Mesodermal cell (in vitro differentiated cells): ENCODE results near the gene ULK2.

ENCODE experiments used
- H3K27ac ChIP-seq: 2 replicates; pipeline ENCODE4 v1.7.0; 2013; ENCODE audit warnings: mild to moderate bottlenecking, low read depth, low read length, moderate library complexity; ENCODE audit not compliant: severe bottlenecking
- H3K36me3 ChIP-seq: 2 replicates; pipeline ENCODE4 v1.7.1; 2013; ENCODE audit warnings: mild to moderate bottlenecking, low read length, moderate library complexity; ENCODE audit not compliant: control insufficient read depth, insufficient read depth
- H3K4me1 ChIP-seq: one replicate; pipeline ENCODE4 v1.7.1; 2013; ENCODE audit warnings: mild to moderate bottlenecking, low read length; ENCODE audit not compliant: insufficient read depth, control insufficient read depth, poor library complexity, severe bottlenecking
- H3K4me3 ChIP-seq: 2 replicates; pipeline ENCODE4 v1.7.0; 2013; ENCODE audit warnings: low read length, control low read depth, mild to moderate bottlenecking; ENCODE audit not compliant: insufficient read depth, poor library complexity, severe bottlenecking; ENCODE audit errors: extremely low read depth
- H3K9me3 ChIP-seq: 2 replicates; pipeline ENCODE4 v1.7.1; 2013; ENCODE audit warnings: mild to moderate bottlenecking, low read length, moderate library complexity; ENCODE audit not compliant: control insufficient read depth
- WGBS, 2 experiments: methylation state at CpG; one replicate each; pipeline ENCODE4 v1.1.5; 2013; ENCODE audit warnings: missing lambda C conversion rate in 2 of 2; ENCODE audit not compliant: insufficient coverage in 2 of 2; 5-methylcytosine and 5-hydroxymethylcytosine counted together

Gene ULK2

GRCh38 chr17:19755821-19756510, 111.8 kb downstream of the ULK2 start:
- Histone ChIP-seq H3K36me3 (no peaks in the 10 kb centered on the region), H3K27ac (no peak overlapping the region), H3K4me3 (no peak overlapping the region), H3K4me1 (no peaks in the 10 kb centered on the region), H3K9me3 (no peaks in the 10 kb centered on the region)
- WGBS, 2 experiments: 91 to 95% methylated on average over 9 to 10 of the region's 11 CpGs

- WGBS, 2 experiments: 92 to 95% methylated on average over 4 to 6 of the region's 6 CpGs
- H3K9me3 ChIP-seq: no peaks in the 10 kb centered on the region
- H3K27ac ChIP-seq: no peak overlapping the region
- no peaks in the 10 kb centered on the region for H3K36me3 ChIP-seq
- H3K4me1 ChIP-seq: no peaks in the 10 kb centered on the region
- no peak overlapping the region for H3K4me3 ChIP-seq
These were observed 112.3 kb downstream of the ULK2 start for GRCh38 chr17:19755392-19755791.

GRCh38 chr17:19753661-19754463, 113.9 kb downstream of the ULK2 start:
- 91% methylated on average over 9 to 11 of the region's 12 CpGs for whole genome bisulfite sequencing, 2 experiments
- H3K4me1 ChIP-seq: no peaks in the 10 kb centered on the region
- H3K27ac ChIP-seq: no peak overlapping the region
- no peaks in the 10 kb centered on the region for H3K36me3 ChIP-seq
- no peaks in the 10 kb centered on the region for H3K9me3 ChIP-seq
- no peak overlapping the region for H3K4me3 ChIP-seq

DNA sequence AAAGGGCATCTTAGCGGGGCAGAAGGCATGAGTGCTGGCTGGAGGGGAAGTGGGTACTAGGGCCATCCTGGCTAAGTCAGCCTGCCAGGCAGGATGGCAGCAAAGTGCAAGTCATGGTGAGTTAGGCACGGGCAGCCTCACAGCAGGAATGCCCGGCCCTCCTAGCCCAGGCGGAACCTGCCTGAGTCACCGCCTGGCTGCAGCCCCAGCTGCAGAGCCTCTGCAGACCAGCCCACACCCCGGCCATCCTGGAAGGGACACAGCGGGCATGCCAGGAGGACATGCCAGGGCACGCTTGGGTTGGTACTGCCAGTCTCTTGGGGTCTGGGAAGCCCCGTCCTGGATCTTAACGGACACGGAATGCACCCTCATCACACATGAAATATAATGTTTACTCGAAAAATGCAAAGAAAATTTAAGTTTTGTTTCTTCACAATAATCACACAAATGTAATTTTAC, 114.7 kb downstream of the ULK2 start:
- H3K27ac ChIP-seq: peak overlapping the region; percentile 4
- no peaks in the 10 kb centered on the region for H3K4me1 ChIP-seq
- H3K36me3 ChIP-seq: no peaks in the 10 kb centered on the region
- no peak overlapping the region for H3K4me3 ChIP-seq
- 86 to 91% methylated on average over 7 to 11 of the region's 12 CpGs for WGBS, 2 experiments
- H3K9me3 ChIP-seq: no peaks in the 10 kb centered on the region

- Histone ChIP-seq H3K36me3 (no peaks in the 10 kb centered on the region), H3K4me3 (no peak overlapping the region), H3K9me3 (no peaks in the 10 kb centered on the region), H3K4me1 (no peaks in the 10 kb centered on the region), H3K27ac (peak overlapping the region; percentile 4)
- WGBS, 2 experiments: 91 to 93% methylated on average over 14 of the region's 15 CpGs
These were observed 115.3 kb downstream of the ULK2 start for GRCh38 chr17:19752216-19753050.

GRCh38 chr17:19750835-19751234, 116.9 kb downstream of the ULK2 start:
- H3K9me3 ChIP-seq: no peaks in the 10 kb centered on the region
- H3K4me3 ChIP-seq: no peak overlapping the region
- 91 to 100% methylated on average over 2 to 3 of the region's 3 CpGs for WGBS, 2 experiments
- no peak overlapping the region for H3K27ac ChIP-seq
- H3K4me1 ChIP-seq: no peaks in the 10 kb centered on the region
- H3K36me3 ChIP-seq: no peaks in the 10 kb centered on the region

DNA sequence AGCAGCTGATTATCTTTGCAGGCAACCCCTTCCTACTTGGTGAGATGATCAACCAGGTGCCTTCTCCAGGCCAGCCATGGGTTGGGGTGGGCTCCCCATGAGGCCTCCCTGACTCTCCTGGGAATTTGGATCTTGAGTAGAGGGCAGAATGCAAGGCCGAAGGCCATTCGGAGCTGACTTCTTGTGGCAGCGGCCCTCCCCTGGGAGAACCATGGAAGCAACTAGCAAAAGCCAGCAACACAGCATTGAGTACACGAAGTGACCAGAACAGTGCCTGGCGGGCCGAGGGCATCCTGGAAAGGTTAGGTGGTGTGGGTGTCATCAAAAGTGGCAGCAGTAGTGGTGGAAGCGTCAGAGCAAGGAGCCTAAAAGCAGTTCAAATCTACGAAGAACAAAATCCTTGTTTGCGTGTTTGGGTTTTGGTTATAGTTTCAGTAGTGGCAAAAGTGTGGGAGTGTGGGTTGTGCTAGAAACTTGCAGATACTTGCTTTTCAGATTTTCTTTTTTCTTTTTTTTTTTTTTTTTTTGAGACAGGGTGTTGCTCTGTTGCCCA, 117.6 kb downstream of the ULK2 start:
- 94 to 98% methylated on average over 6 to 9 of the region's 9 CpGs for WGBS, 2 experiments
- Histone ChIP-seq H3K36me3 (no peaks in the 10 kb centered on the region), H3K4me3 (no peak overlapping the region), H3K9me3 (no peaks in the 10 kb centered on the region), H3K27ac (no peak overlapping the region), H3K4me1 (no peaks in the 10 kb centered on the region)

- H3K36me3 ChIP-seq: no peaks in the 10 kb centered on the region
- 83 to 84% methylated on average over 13 of the region's 13 CpGs for WGBS, 2 experiments
- H3K9me3 ChIP-seq: no peaks in the 10 kb centered on the region
- no peak overlapping the region for H3K4me3 ChIP-seq
- H3K27ac ChIP-seq: no peak overlapping the region
- no peaks in the 10 kb centered on the region for H3K4me1 ChIP-seq
These were observed 118.9 kb downstream of the ULK2 start for GRCh38 chr17:19748807-19749193.

DNA sequence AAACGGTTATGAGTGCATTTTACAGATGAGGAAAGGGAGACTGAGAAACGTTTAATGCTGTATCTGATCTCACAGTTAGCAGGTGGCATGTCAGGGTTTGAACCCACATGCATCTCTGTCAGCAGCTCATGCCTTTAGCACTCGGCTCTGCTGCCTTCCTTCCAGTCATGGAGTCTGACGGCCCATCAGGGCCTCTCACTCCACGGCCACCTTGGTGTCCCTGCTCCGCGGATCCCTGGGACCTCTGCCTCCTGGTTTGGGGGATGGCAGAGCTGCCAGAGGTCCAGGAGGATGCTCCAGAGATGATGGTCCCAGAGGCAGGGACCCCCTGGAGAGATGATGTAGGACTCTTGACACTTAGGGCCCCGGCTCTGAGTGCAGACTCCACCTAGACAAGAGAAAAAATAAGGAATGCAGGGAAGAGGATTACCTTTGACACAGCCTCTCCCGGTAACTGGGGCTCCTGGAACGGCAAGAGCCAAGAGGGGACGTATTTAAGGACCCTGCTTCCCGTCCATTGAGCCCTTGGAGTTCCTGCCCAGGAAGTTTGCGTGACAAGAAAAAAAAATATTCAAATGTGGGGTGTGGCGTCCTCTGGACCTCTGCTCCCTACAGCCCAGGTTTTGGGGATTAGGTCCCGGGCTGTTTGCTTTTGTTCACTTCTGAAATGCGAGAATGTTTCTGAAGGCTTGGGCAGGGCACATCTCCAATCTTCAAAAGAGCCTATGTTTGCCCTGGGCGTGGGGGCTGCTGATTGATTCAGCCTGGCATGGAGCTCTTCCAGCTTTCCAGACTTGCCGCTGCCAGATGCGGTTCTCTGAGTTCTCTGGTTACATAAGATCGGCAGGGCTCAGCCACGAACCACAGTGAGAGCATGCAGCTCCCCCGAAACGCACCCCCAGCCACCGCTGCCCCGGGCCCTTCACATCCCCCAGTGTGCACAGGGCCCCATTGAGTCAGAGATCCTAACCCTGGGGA, 119.6 kb downstream of the ULK2 start, which contains the start of gene ALDH3A1:
Gene ALDH3A1, minus strand, starts transcription at position 470 of the 978 bp plus-strand sequence. CDS start 3,169 bp downstream, outside the sequence.
- Histone ChIP-seq H3K4me1 (no peaks in the 10 kb centered on the region), H3K27ac (no peak within 1 kb of the TSS), H3K4me3 (no peak within 1 kb of the TSS), H3K36me3 (no peaks in the 10 kb centered on the region), H3K9me3 (no peaks in the 10 kb centered on the region)
- 77 to 85% methylated on average over 20 of the region's 25 CpGs for WGBS, 2 experiments
